Stimulated activated naive CD8-positive, alpha-beta T cell treated with anti-CD3 and anti-CD28 coated beads, Interleukin-15, amount 100 ng/mL, for 72 hours (primary cell): ENCODE results near the gene CLCF1.

Source experiments
- ATAC-seq: fragments of 150-1000 bp; cut with Tn5 transposase; 2 replicates; pipeline ENCODE4 v1.10.0; 2021; ENCODE audit warnings: mild to moderate bottlenecking, moderate library complexity
- DNase-seq, 2 donors: peaks; one replicate each; pipeline ENCODE4 v3.0.0; 2021 to 2022
- H3K27ac Mint-ChIP-seq, 2 donors: one replicate each; pipeline ENCODE4 v1.8.0; 2022; ENCODE audit warnings: mild to moderate bottlenecking in 2 of 2, mixed read lengths in 2 of 2, moderate library complexity in 2 of 2
- H3K27me3 Mint-ChIP-seq: one replicate; pipeline ENCODE4 v1.8.0; 2022; ENCODE audit warnings: mixed read lengths
- H3K4me1 Mint-ChIP-seq: one replicate; pipeline ENCODE4 v1.8.0; 2022; ENCODE audit warnings: mild to moderate bottlenecking, mixed read lengths
- H3K4me3 Mint-ChIP-seq, 2 donors: one replicate each; pipeline ENCODE4 v1.8.0; 2022; ENCODE audit warnings: mild to moderate bottlenecking in 2 of 2, mixed read lengths in 2 of 2, moderate library complexity in 1 of 2
- H3K9me3 Mint-ChIP-seq, 2 donors: one replicate each; pipeline ENCODE4 v1.8.0; 2022; ENCODE audit warnings: mixed read lengths in 2 of 2

The CLCF1 gene

DNA sequence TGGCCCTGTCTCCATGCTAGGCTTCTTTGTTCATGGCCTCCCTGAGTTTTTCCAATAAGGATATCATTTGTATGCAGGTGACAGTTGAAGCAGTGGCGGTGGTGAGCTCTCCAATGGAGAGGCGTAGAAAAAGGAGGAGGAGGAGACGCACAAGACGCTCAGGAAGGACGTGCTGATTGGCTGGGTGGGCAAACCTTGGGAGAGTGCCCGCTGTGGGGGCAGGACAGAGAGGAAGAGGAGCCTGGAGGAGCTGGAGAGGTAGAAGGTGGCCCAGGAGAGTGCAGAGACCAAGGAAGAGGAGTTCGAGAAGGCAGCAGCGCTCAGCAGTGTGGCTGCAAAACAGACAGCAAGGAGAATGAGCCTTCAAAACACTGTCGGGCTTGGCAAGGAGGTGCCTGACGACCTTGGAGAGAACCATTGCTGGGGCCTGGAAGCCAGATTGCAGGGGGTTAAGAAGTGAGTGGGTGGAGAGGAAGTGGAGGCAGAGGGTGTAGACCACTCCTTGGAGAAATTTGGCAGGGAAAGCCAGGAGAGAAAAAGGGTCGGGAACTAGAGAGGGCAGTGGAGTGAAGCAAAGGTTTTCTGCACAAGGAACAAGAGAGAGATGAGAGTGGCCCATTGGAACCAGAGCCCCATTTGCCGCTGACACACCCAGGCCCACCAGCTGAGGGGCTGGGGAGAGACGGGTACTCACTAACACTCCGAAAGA lies 7.5 kb downstream of the CLCF1 start:
- Mint-ChIP-seq H3K27me3 (peaks cover 16% of the 10 kb centered on the region), H3K9me3 (no peaks in the 10 kb centered on the region), H3K4me1 (peaks cover 62% of the 10 kb centered on the region), H3K4me3 (no peak overlapping the region), H3K27ac (no peak overlapping the region)
- DNase-seq (no peak), ATAC-seq (no peak)

DNA sequence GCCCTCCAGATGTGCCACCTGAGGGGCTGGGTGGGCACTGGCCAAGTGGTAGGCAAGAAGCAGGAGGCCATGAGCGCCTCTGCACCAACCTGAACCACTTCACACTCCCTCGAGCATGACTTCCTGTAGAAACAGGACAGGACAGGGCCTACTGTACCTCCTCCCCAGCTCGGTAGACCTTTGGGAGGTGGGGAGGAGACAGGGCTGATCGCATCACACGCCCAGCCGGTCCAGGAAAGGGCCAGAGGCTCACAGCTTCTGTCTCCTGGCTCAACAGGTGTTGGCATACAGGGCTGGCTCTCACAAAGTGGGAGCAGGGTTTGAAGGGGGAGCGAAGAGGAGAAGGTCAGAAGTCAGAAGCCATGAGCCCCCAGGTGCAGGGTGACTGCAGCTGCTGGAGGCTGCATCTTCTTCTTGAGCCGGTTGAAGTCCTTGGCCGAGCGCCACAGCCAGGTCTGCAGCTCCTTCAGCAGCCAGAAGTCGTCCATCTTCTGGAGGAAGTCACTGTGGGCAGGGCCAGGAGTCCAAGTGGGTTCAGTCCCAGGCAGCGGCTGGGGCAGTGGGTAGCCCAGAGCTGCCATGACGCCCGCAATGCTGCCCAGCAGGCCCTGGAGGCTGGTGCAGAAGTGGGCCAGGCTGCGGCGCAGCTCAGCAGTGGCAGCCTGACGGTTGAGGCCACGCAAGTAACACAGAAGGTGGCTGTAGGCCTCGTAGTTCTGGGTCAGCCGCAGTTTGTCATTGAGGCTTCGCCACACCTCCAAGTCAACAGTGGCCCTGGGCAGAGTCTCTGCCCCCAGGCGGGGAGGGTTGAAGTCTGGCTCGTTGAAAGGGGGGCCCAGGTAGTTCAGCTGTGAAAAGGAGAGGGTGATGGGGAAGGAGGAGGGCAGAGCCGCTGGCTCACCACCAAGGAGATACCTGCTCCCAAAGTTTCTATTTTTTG lies 8.3 kb downstream of the CLCF1 start:
- Mint-ChIP-seq H3K4me1 (peaks cover 54% of the 10 kb centered on the region), H3K9me3 (no peaks in the 10 kb centered on the region), H3K4me3 (no peak overlapping the region), H3K27ac (no peak overlapping the region), H3K27me3 (peaks cover 8% of the 10 kb centered on the region)
- ATAC-seq, result no peak
- no peak for DNase-seq

DNA sequence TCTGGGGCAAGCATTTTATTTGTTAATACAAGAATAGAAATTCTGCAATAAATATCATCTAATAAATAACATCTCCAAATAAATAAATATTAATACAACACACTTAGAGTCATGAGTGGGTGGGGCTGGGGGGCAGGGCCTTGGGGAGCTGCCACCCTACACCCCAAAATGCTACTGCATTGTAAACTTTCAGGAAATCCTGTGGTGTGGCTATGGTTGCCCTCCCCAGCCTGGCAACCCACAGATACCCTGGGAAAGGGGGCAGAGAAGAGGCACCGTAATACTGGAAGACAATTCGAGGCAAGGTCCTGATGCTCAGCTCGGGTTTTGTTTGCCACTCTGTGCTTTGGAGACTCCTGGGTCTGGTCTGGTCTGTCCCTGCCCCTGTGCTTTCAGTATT lies 9.2 kb downstream of the CLCF1 start:
- ATAC-seq, result no peak
- DNase-seq, result no peak
- no peak overlapping the region for H3K27ac Mint-ChIP-seq
- no peak overlapping the region for H3K4me3 Mint-ChIP-seq
- peaks cover 45% of the 10 kb centered on the region for H3K4me1 Mint-ChIP-seq
- peaks cover 1% of the 10 kb centered on the region for H3K27me3 Mint-ChIP-seq
- no peaks in the 10 kb centered on the region for H3K9me3 Mint-ChIP-seq

DNA sequence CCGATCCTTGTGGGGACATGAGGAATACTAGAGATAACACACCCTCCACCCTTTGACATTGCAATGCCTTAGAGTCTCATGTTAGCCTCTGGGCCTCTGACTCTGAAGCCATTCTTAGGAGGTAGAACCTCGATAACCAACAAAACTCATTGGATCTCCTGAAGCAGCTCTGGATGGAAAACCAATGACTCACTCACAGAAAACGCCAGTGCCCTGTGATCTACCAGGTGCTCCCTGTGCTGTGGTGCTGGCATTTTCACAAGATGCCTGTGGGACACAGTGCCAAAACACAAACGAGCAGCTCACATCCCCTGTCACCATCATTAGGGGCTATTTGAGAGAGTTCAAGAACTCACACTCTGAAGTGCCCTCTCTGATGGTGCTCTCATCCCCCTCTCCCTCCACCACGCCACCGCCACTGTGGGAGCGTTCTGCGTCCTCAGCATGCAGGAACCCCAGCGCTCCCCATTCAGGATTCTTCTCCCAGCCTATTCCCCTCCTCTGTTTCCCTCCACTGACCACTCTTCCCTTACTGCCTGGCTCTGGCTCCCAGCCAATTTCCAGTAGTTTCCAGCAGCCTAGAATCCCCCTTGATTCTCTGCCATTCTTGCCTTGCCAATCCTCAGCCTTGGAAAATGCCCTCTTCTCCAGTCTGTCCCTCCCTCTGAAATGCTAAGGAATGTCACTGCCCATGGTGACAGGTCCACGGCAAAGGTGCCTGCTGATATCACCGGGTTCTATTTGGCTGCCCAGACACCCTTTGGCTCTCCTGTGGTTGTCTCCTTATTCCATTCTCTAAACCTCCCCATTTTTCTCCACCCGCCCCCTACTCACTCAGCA lies 15.3 kb downstream of the CLCF1 start:
- Mint-ChIP-seq H3K27ac (no peak overlapping the region), H3K4me1 (peaks cover 34% of the 10 kb centered on the region), H3K4me3 (no peak overlapping the region), H3K9me3 (no peaks in the 10 kb centered on the region), H3K27me3 (no peaks in the 10 kb centered on the region)
- no peak for ATAC-seq
- DNase-seq, result no peak

DNA sequence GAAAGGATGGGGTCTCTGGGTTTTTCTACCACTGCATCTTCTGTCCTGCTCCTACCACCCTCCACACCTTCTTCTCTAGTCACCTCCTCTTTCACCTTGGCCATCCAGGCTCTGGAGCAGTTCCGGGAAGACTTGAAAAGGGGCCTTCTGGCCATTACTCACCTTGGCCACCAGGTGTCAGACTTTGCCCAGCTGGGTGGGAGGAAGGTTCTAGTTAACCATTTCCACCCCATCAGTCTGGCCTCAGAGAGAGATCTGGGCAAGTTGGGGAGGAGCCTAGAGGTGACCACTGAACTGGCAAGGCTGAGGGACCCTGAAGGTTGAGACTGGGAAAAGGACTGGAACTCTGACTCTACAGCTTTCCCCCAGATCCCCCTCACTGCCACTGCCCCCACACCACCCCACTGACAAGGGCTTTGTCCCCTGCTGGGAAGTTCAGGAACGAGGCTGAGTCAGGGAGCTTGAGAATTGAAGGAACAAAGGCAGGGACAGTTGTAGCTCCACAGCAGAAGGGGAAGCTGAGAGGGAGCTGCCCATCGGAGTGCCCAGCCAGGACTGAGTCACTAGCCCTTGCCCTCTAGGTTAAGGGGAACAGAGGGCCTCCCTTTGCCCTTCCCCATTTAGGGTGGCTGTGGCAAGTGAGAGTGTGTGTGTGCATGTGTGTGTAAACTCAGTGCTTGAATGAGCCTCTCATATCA lies 16.4 kb downstream of the CLCF1 start:
- peak overlapping the region; percentile 81 to 85 for H3K27ac Mint-ChIP-seq
- H3K27me3 Mint-ChIP-seq, result no peaks in the 10 kb centered on the region
- ATAC-seq (peak; percentile 11), DNase-seq (peak; percentile 67 to 72)
- peak overlapping the region; percentile 36 to 46 for H3K4me3 Mint-ChIP-seq
- peaks cover 42% of the 10 kb centered on the region for H3K4me1 Mint-ChIP-seq
- no peaks in the 10 kb centered on the region for H3K9me3 Mint-ChIP-seq

DNA sequence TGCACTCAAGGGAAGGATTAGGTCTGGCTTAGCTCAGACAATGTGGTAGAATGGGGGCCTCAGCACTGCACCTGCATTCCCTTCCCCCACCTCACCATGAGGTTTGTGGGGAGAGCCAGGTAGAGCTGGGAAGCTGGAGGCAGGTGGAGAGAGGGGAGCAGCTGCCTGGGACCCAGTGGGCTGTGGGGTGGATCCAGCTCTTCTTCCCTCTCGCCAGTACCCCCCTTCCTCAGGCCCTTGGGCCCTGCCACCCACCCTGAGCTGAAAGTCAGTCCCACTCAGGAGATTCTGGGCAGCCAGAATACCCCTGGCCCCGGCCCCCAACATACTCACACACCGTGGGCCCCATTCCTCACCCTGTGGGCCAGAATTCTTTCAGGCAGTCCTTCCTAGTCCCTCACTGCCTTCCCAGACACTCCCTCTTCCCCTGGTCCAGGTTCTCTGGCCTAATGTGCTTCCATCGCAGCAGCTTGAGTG lies 17.0 kb downstream of the CLCF1 start:
- Mint-ChIP-seq H3K9me3 (no peaks in the 10 kb centered on the region), H3K4me1 (peaks cover 46% of the 10 kb centered on the region), H3K27ac (peak overlapping the region; percentile 81 to 85), H3K4me3 (peak overlapping the region; percentile 36 to 46), H3K27me3 (no peaks in the 10 kb centered on the region)
- DNase-seq (no peak), ATAC-seq (no peak)

DNA sequence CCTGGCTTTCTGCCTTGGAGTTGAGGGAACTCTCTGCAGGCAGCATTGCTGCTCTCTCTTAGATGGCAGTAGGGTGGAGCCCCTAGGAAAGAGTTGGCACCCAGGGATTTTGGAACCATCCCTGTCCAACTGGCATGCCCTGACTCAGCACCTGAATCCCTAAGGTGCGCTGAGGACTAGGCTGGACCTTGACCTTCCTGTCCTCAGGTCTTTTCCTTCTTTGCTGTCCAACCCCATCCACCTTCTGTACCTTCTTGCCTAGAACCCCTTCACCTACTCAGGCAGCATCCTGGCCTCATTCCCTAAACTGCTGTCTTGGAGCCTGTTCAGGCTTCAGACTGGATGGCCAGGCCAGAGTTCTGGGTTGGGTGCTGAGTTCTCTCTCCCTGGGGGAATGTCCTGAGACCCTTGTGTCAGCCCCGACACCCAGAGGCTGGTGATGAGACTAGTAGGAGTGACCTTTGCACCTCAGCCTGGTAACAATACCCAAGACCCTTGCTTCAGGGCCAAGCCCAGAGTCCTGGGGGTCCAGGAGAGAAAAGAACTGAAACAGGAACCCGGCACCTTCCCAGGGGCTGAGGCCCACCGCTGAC lies 17.5 kb downstream of the CLCF1 start:
- DNase-seq (no peak), ATAC-seq (no peak)
- no peaks in the 10 kb centered on the region for H3K27me3 Mint-ChIP-seq
- H3K9me3 Mint-ChIP-seq, result no peaks in the 10 kb centered on the region
- H3K4me1 Mint-ChIP-seq, result peaks cover 52% of the 10 kb centered on the region
- H3K4me3 Mint-ChIP-seq, result no peak overlapping the region
- H3K27ac Mint-ChIP-seq, result peak overlapping the region in 1 of 2 donors; percentile 45

DNA sequence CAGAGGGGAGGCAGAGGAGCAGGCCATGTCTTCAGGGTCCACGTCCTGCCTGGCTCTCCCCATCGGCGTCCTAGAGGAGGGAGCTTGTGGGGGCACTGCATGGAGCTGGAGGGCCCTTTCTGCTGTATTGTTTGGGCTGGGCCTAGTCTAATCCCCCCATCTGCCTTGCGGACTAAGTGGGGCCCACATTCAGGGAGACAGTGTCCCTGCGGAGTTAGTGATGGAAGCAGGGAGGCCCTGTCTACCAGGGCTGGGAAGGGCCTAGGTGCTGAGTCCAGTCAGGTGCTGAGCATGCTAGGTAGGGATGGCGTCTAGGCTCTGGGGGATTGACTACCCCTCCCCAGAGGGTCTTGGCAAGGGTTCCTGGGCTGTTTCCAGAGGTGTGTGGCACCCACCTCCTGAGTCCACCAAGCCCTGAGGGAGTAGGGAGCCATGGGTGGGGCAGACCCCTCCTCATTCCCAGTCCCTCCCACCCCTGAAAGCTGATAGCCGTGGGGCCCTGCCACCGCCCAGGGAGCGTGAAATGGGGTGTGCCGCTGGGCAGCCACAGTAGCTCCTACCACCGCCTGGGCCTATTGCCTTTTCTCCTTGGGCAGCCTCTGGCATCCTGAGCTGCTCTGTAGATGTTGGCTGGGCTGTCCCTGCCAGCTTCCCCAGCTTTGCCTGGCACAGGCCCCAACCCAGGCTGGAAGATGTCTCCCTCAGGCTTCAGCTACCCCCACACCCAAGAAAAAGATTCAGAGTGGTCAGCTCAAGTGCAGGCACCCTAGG lies 18.2 kb downstream of the CLCF1 start:
- Mint-ChIP-seq H3K27ac (peak overlapping the region in 1 of 2 donors; percentile 75), H3K27me3 (no peaks in the 10 kb centered on the region), H3K4me1 (peaks cover 53% of the 10 kb centered on the region), H3K9me3 (no peaks in the 10 kb centered on the region), H3K4me3 (peak overlapping the region in 1 of 2 donors; percentile 34)
- DNase-seq, result no peak
- ATAC-seq, result no peak

DNA sequence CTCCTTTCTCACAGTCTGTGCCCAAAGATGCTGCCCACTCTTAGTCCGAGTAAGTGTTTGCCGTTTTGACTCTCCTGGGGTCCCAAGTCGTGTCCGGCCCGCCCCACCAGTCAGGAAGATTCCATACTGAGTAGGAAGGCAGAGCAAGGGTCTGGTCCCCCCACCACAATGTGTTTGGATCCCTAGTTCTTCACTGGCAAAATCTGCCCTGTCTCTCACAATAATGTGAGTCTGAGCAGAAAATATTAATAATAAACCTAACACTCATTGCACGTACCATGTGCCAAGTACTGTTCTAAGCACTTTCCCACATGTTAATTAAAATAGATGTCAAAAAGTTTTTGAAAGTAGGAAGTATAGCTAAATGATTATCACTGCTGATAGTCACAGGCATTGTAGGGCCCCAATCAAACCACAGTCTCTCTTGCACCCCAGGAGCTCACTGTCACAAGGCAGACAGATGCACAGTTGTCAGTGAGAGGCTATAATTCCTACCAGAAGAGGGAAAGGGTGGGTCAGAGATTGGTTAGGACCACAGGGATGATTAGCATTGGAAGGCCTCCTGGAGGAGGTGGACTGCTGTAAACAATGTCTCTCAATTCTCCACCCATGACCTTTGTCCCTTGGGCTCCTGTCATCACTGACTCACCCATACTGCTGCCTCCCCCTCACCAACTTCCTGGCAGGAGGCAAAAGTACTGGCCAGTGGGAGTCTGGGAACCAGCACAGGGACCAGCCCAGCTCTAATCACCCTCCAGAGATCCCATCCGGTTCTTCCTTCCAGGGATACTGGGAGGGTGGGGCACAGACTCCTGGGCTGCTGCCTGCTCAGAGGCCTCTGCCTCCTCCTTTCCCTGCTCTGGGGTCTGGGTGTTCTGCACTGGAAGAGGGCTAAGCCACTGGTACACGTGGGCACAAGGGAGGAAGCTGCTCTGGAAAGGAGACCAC lies 19.0 kb downstream of the CLCF1 start:
- H3K9me3 Mint-ChIP-seq, result no peaks in the 10 kb centered on the region
- DNase-seq (no peak), ATAC-seq (no peak)
- peak overlapping the region; percentile 86 to 97 for H3K4me3 Mint-ChIP-seq
- H3K4me1 Mint-ChIP-seq, result peaks cover 62% of the 10 kb centered on the region
- H3K27me3 Mint-ChIP-seq, result no peaks in the 10 kb centered on the region
- peak overlapping the region; percentile 72 to 75 for H3K27ac Mint-ChIP-seq

DNA sequence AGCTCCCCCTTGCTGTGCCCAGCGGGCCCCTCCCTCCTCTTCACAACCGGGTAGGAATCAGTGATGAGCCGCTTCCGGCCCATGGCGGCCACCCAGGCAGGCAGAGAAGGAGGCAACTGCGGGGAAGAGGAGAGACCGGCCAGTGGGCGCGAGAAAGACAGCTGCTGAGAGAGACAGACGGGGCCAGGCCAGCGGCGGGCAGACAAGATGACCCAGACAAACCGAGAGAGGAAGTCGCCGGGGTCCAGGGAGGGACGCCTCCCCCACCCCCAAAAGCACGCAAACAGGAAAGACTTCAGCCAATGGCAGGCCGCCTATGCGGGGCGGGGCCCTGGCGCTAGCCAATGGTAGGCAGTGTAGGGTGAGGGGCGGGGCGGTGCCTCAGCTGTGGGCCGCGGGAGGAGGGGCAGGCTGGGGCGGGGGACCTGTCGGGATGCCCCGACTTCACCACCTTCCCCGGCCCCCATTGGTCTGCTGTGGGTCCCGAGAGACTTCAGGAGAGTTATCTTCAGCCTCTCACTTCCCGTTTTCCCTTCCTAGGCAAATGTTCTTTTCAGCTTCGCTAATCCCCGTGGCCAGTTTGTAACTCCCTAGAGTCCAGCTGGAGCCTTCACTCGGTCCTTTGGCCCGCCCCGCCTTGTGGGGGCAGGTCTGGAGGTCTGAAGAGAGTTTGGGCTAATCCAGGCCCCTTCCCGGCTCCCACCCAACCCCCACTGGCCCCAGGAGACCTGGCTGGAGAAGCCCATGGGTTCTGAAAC lies 19.9 kb downstream of the CLCF1 start, which contains the start of gene POLD4:
TSS of gene POLD4 (minus strand) at position 230 of the 758 bp plus-strand sequence. CDS start at position 83, 147 bp downstream.
- Mint-ChIP-seq H3K27ac (peak within 1 kb of the TSS; percentile 93 to 99), H3K4me1 (peaks cover 70% of the 10 kb centered on the region), H3K4me3 (peak within 1 kb of the TSS; percentile 86 to 97), H3K9me3 (no peaks in the 10 kb centered on the region), H3K27me3 (no peaks in the 10 kb centered on the region)
- ATAC-seq, result peak; percentile 94
- DNase-seq, result peak; percentile 90 to 95

DNA sequence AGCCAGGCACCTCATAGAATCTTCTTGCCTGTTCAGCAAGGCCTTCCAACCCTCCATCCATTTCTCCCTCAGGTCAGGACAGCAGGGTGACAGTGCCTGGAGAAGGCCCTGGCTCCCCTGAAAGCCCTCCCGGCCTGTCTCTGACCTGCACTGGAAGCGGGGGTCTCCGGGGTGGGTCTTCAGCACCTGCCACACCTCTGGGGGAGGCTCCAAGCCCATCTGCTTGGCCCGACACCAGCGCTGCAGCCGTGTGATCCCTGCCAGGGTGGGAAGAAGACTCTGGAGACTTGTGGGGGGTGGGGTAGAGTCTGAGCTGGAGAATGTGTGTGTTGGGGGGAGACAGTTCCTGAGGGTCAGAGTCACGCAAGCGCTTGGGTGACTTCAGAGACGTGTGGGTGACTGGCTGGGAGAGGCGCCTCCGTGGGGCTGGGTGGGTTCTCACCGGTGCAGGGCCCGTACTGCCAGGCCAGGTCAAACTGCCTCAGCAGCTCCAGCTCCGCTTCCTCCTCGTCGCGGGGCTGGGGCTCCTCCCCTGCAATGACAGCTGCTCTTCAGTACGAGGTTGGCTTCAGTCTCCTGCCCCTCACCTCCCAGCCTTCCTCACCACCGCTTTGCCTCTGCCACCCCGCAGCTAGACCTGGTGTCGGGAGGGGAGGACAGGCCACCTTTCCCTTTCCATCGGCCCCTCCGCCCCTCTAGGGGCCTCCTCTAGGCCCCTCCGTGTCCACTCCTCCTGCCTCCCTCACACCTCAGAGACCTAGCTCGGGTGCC lies 20.7 kb downstream of the CLCF1 start:
- H3K4me3 Mint-ChIP-seq, result peak overlapping the region; percentile 86 to 97
- H3K4me1 Mint-ChIP-seq, result peaks cover 77% of the 10 kb centered on the region
- DNase-seq, result no peak
- H3K27ac Mint-ChIP-seq, result peak overlapping the region; percentile 93 to 99
- no peaks in the 10 kb centered on the region for H3K9me3 Mint-ChIP-seq
- ATAC-seq, result peak; percentile 65
- no peaks in the 10 kb centered on the region for H3K27me3 Mint-ChIP-seq
